Measurements from ENCODE around the gene GTF3C1. TPM values are rescaled to one million over a fixed set of nuclear protein-coding genes. Genes with fewer than 3 reads are reported as not detected.
"Not testable (repeated sequence)": the region's sequence is repeated elsewhere in the genome, so short reads cannot be mapped to it uniquely, and the experiment has no call there.

Gene GTF3C1
- total RNA-seq, 4 donors from 2014 or later = 38.5 to 57.2 (median 41.0) TPM

DNA sequence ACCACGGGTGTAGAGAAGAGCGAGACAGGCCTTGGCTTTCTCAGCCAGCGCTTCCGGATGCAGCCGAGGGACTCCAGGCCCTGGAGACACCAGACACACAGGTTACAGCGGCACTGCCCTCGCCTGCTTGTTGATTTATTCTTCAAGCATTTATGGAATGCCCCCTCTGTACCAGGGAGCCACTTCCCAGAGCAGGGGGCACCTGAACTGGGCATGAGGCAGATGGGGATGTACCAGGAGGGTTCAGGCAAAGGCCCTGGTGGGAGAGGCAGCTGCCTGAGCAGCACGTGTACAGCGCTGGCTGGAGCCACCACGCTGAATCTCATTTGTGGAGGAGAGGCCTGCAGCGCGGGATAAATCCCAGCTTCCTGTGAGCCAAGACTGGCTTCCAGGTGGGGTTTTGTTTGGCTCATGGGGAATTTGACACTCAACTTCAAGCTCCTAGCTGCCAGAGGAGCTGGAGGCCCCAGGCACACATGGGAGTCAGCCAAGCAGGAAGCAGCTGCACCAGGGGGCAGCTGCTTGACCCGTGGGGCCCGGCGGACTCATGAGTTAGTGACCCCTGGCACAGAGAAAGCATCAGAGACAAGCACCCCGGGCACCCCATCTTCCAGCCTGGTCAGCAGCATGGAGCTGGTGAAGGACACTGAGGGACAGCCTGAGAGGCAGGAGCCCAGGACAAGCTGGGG, 88.1 kb downstream of the GTF3C1 start:
- ATAC-seq (ENCODE audit: low FRiP score) (no peak), DNase-seq (ENCODE audit: low spot score) (no peak)
- TF ChIP-seq, protein P1, sequence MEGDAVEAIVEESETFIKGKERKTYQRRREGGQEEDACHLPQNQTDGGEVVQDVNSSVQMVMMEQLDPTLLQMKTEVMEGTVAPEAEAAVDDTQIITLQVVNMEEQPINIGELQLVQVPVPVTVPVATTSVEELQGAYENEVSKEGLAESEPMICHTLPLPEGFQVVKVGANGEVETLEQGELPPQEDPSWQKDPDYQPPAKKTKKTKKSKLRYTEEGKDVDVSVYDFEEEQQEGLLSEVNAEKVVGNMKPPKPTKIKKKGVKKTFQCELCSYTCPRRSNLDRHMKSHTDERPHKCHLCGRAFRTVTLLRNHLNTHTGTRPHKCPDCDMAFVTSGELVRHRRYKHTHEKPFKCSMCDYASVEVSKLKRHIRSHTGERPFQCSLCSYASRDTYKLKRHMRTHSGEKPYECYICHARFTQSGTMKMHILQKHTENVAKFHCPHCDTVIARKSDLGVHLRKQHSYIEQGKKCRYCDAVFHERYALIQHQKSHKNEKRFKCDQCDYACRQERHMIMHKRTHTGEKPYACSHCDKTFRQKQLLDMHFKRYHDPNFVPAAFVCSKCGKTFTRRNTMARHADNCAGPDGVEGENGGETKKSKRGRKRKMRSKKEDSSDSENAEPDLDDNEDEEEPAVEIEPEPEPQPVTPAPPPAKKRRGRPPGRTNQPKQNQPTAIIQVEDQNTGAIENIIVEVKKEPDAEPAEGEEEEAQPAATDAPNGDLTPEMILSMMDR (IDR thresholded peaks at IDR 0.05) = no peak

DNA sequence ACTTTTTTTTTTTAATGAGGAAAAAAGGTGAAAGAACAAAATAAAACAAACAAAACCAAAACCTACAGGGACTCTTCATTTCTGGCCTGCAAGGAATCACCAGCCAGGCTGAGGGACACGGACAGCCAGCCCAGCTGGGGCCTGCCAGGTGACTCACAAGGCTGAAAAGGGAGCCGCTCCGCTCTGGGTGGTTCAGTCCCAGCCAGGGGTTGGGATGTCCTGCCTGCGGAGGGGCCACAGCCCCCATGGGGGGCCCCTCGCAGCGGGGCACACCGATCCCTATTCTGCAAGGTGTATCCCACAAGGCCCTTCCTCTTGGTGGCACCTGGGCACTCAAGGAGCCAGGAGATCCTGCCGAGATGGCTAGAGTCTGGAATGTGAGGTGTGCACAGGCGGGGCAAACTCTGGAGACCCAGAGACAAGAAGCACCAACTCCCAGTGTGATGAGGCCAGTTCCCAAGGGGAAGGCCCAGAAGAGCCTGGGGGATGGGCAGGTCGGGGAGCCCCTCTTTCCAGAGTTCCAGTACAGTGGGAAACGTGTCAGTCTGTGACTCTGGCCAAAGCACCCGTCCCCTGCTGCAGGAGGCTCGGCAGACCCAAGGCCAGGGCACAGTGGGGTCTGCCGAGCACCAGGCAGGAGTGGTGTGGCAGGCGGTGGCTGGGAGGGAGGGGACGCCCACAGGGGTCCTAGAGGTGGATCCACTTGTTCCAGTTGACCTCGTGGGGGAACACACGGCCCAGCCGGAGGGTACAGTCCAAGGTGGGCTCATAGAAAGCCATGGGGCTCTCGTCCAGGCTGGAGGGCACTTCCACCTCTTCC, 88.8 kb downstream of the GTF3C1 start:
- no peak for DNase-seq (ENCODE audit: low spot score)

DNA sequence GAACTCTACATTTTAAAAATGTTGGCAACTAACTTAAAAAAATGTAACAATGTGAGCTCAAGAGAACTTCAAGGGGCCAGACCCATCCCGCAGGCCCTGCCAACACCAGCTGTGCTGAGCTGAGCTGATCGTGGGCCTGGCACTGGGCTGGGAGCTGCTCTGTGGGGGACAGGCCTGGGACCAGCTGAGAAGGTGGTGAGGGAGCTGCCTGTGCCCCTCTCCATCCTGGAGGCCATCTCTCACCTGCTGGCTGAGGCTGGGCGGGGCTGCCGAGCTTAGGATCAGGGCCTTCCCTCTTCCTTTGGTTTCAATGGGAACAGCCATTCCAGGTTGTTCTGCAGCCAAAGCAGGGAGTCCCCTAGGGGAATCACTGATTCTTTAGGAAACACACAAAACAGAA, 89.5 kb downstream of the GTF3C1 start:
- DNase-seq (ENCODE audit: low spot score) (no peak), ATAC-seq (ENCODE audit: low FRiP score) (no peak)
- TF ChIP-seq, protein P1 (IDR thresholded peaks at IDR 0.05) = no peak

More for the DNA sequence above, 88.8 kb downstream of the GTF3C1 start:
- TF ChIP-seq, protein P1 (IDR thresholded peaks at IDR 0.05) = no peak
- ATAC-seq (ENCODE audit: low FRiP score) = no peak

DNA sequence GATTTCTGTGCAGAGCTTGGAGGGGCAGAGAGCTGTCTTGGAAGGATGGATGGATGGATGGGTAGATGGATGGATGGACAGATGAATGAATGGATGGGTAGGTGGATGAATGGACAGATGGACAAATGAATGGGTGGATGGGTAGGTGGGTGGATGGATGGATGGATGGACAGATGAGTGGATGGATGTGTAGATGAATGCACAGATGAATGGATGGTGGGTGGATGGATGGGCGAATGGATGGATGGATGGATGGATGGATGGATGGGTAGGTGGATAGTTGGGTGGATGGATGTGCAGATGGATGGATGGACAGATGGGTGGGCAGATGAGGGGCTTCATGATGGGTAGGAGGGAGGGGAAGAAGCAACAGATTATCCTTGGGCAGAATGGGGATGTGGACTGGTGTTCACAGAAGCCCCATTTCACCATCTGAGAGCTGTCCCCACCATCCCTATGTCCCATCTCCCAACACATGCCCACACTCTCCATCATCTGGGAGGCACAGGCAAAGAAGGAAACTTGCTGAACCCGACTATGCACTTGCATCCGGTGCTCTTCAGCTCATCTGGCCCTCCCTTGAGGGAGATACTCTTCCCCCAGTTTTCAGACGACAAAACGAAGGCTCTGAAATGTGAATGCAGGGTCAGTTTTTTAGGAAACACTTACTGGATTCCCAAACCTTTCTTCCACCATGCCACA, 90.6 kb downstream of the GTF3C1 start:
- ATAC-seq (ENCODE audit: low FRiP score) (no peak), DNase-seq (ENCODE audit: low spot score) (no peak)
- TF ChIP-seq, protein P1 (IDR thresholded peaks at IDR 0.05) = no peak

DNA sequence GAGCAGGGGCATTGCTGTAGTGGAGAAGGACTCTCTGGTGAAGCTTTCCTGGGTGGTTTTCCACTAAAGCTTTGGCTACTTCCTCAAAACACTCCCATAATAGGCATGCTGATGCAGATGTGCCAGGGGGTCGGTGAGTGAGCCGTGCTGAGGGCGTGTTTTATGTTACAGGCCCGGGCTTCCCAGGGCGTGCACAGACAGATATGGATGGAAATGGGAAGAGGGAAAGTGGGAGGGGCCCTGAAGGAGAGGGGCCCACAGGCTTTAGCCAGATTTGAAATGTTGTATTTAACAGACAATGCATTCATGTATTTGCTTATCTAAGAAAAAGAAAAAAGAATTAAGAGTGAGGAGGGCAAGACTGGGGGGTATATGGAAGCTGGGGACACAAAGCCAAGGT, 91.5 kb downstream of the GTF3C1 start:
- DNase-seq (ENCODE audit: low spot score) = no peak
- TF ChIP-seq, protein P1 (IDR thresholded peaks at IDR 0.05) = no peak
- ATAC-seq (ENCODE audit: low FRiP score) = no peak

DNA sequence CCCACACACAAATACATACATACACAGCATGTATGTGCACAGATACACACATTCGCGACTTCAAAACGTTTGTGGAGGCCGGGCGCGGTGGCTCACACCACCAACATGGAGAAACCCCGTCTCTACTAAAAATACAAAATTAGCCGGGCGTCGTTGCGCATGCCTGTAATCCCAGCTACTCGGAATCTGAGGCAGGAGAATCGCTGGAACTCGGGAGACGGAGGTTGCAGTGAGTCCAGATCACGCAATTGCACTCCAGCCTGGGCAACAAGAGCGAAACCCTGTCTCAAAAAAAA, 92.2 kb downstream of the GTF3C1 start:
- not testable (repeated sequence) for DNase-seq (ENCODE audit: low spot score); ATAC-seq (ENCODE audit: low FRiP score)

DNA sequence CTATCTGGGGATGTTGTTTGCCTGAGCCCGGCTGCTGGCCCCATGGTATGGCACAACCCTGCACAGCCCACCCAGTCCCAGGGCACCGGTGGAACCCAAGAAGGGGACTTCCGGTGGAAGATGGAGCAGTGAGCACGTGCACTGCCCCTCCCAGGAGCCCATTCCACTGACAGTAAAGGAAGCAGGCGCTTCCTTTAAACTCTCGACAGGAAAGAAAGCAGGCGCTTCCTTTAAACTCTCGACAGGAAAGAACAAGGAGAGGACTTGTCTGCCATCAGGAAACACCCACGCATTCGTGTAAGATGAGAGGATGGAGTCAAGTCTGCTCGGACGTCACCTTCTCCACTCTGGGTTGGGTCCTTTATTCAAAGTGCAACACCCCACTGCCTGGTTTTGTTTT, 94.0 kb downstream of the GTF3C1 start:
- DNase-seq (ENCODE audit: low spot score) (no peak), ATAC-seq (ENCODE audit: low FRiP score) (no peak)
- TF ChIP-seq, protein P1 (IDR thresholded peaks at IDR 0.05) = no peak
